Gastroesophageal sphincter (tissue), 3 donors: ENCODE results near the gene RALGPS1.

Source experiments
- POLR2A ChIP-seq, 2 donors: fragments of 450-650 bp; IDR thresholded peaks; one replicate each; pipeline ENCODE4 v1.6.1; 2017; ENCODE audit warnings: antibody characterized with exemption in 2 of 2, mild to moderate bottlenecking in 2 of 2, moderate library complexity in 1 of 2
- TF ChIP-seq, protein P1 (sequence below), 4 experiments: fragments of 200-600 bp in 2 of 4; fragments of 450-650 bp in 2 of 4; sonication (generic) in 1 of 4; IDR thresholded peaks; one replicate each; pipeline ENCODE4 v1.5.1; 2017 to 2019; ENCODE audit warnings: antibody characterized with exemption in 4 of 4, mild to moderate bottlenecking in 2 of 4, moderate library complexity in 2 of 4

- TF ChIP-seq POLR2A (IDR thresholded peaks at IDR 0.05): no peak
- TF ChIP-seq, protein P1, sequence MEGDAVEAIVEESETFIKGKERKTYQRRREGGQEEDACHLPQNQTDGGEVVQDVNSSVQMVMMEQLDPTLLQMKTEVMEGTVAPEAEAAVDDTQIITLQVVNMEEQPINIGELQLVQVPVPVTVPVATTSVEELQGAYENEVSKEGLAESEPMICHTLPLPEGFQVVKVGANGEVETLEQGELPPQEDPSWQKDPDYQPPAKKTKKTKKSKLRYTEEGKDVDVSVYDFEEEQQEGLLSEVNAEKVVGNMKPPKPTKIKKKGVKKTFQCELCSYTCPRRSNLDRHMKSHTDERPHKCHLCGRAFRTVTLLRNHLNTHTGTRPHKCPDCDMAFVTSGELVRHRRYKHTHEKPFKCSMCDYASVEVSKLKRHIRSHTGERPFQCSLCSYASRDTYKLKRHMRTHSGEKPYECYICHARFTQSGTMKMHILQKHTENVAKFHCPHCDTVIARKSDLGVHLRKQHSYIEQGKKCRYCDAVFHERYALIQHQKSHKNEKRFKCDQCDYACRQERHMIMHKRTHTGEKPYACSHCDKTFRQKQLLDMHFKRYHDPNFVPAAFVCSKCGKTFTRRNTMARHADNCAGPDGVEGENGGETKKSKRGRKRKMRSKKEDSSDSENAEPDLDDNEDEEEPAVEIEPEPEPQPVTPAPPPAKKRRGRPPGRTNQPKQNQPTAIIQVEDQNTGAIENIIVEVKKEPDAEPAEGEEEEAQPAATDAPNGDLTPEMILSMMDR (IDR thresholded peaks at IDR 0.05): no peak
Observed at GRCh38 chr9:127166111-127166510, 251.5 kb downstream of the RALGPS1 start.
